HEK293T (cell line): Measurements from ENCODE around the gene NXNL1.

Source experiments
- ARNT ChIP-seq: fragments of 450-650 bp; IDR thresholded peaks from 2 replicates; pipeline ENCODE4 v1.6.1; 2017; ENCODE audit warnings: mild to moderate bottlenecking
- SP1 ChIP-seq: fragments of 450-650 bp; IDR thresholded peaks from 2 replicates; pipeline ENCODE4 v1.6.1; 2017
- SUZ12 ChIP-seq: fragments of 450-650 bp; IDR thresholded peaks from 2 replicates; pipeline ENCODE4 v1.6.1; 2016; ENCODE audit warnings: mild to moderate bottlenecking

- TF ChIP-seq SUZ12 (no peak), SP1 (no peak), ARNT (no peak)
These were observed 3.1 kb downstream of the NXNL1 start for GRCh38 chr19:17457616-17458015.
